HS-5 (cell line): ENCODE measurements around the gene IGSF3.
"Not testable (repeated sequence)": the region's sequence is repeated elsewhere in the genome, so short reads cannot be mapped to it uniquely, and the experiment has no call there.

Source experiments
- DNase-seq: peaks from one replicate; pipeline ENCODE4 v3.0.0-alpha.2; 2012; ENCODE audit warnings: low read depth

IGSF3 gene

DNA sequence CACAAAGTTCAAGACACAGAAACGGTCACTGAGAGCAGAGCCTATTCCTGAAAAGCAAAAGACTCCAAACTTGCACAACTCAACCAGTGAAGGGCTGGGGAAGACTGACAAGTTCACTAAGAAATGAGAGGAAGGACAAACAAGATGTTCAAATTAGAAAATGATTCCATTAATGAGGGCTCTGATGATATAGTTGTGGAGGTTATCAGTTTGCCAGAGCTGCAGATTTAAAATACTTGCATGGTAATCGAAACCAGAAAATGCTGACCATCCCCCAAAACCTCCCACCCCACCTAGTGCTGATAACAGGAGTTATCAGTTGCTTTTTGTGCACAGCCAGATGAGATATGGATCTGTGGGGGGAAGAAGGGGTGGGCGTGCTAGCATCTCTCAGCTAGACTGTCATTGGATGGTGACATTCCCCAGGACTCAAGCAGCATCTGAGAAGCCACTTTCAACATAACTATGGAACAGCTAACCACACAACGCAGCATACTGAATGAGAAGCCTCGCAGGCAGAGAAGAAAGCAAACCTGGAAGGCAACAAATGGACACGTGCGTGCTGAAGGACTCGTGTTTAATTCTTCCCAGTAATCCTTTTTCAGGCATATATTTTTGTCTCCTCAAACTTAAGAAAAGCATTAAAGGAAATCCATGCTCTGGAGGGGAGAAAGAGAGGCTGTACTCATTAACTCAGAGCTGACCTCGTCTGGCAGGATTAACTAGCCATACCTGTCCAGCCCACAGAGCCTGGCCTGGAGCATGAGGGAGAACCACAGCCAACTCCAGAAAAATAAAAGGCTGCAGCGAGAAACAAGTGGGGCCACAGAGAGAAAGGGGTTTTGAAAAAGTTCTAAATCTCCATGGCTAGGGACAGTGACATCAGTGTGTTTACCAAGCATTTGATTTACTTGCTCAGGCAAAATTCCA is 35.3 kb downstream of the IGSF3 start:
- DNase-seq: not testable (repeated sequence)

GRCh38 chr1:116631554-116631953 is 36.0 kb downstream of the IGSF3 start:
- DNase-seq: not testable (repeated sequence)

DNA sequence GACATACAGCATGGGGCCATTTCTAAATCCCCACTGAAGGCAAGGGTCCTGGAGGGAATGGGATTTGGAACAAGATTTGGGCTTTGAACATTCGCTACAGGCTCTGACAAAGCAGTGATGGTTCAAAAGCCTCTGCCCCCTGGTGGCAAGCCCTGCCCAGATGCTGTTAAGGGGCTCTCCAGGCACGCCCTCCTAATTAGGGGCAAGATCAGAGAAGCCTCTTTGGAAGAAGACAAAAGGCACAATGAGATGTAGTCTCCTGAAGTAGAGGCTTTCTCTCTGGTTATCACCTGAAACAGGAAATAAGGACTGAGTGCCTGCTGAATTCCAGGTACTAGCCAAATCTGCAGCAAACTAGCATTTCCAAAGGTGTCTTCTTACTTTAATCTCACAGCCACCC is 37.5 kb downstream of the IGSF3 start:
- not testable (repeated sequence) for DNase-seq

GRCh38 chr1:116629441-116629840 is 38.1 kb downstream of the IGSF3 start:
- not testable (repeated sequence) for DNase-seq

GRCh38 chr1:116628448-116628847 is 39.1 kb downstream of the IGSF3 start:
- DNase-seq: no peak

DNA sequence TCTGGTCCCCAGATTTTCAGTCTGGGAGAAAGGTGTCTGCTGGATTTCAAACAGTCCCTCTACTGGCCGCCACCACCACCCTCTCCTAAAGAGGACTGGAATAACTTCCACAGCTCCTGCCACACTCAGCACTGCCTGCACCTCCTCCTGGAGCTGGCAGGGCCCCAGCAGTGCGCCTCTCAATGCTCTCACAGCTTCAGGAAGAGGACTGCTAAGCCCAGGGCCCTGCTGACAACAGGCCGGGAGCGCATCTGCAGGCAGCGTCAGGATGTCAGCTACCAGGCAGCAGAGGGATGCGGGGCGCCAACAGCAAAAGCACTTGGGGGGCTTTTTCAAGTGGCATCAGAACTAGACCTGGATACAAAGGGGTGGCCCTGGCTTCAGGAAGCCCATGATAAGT is 40.2 kb downstream of the IGSF3 start:
- not testable (repeated sequence) for DNase-seq

DNA sequence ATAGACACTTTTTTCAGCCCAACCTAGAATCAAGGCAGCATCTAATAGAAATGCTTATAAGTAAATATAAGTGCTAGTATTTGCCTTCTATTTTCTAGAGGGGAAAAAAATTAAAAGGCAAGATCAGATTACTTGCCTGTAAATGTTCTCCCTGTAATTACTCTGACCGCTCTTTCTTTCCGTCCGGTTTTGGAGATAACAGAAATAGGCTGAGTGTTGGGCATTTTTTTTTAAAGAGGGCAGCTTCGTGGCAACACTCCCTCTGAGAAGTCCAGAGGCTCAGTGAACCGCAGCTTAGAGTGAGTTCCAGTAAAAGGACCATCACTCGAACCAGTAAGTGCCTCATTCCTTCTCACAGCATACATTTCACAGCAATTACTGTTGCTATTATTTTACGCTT is 40.6 kb downstream of the IGSF3 start:
- not testable (repeated sequence) for DNase-seq

GRCh38 chr1:116625155-116625554 is 42.4 kb downstream of the IGSF3 start:
- DNase-seq: not testable (repeated sequence)

DNA sequence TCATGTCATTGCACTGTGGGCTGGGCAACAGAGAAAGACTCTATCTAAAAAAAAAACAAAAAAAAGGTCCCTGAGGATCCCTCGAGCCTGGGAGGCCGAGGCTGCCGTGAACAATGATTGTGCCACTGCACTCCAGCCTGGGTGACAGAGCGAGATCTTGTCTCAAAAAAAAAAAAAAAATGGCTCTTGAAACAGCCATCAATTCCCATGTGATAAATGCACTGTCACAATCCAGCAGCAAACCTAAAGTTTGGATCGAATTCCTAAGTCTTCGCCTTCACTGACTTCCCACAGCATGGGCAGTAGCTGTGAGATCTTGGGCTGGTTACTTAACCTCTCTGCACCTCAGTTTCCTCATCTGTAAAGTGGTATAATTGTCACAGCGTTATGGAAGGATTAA is 43.5 kb downstream of the IGSF3 start:
- no peak for DNase-seq

GRCh38 chr1:116622496-116622895 is 45.0 kb downstream of the IGSF3 start:
- DNase-seq: not testable (repeated sequence)

DNA sequence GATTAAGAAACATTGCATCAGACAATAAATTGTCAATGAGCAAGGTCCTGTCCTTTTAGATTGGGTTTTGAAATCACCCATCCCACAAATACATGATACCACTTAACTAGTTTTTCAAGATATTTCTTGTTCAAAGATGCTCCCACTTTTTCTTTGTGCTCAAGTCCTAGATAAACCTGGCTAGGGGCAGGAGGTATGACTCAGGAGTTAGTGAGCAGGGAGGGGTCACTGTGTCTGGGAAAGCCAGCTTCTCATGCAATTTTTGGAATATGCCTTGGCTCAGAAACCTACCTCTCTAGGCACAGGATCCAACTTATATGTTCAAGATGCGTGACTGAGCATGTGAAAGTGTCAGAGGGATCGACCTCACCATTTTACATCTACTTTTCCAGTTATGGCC is 45.8 kb downstream of the IGSF3 start:
- DNase-seq: not testable (repeated sequence)

DNA sequence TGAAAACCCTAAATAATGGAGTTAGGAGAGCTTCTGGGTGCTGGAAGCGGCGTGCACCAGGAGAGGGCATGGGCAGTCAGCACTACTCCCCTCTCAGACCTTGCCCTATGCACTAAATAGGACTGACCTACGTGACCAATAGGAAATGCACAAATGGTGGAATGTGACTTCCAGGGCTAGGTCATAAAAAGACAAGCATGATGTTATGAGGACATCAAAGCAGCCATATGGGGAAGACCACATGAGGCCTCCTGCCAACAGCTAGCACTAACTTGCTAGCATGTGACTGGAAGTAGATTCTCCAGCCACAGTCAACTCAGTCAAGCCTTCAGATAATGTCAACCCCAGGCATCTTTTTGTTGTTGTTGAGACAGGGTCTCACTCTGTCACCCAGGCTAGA is 47.1 kb downstream of the IGSF3 start:
- not testable (repeated sequence) for DNase-seq

- not testable (repeated sequence) for DNase-seq
Observed at GRCh38 chr1:116619106-116619505, 48.4 kb downstream of the IGSF3 start.

DNA sequence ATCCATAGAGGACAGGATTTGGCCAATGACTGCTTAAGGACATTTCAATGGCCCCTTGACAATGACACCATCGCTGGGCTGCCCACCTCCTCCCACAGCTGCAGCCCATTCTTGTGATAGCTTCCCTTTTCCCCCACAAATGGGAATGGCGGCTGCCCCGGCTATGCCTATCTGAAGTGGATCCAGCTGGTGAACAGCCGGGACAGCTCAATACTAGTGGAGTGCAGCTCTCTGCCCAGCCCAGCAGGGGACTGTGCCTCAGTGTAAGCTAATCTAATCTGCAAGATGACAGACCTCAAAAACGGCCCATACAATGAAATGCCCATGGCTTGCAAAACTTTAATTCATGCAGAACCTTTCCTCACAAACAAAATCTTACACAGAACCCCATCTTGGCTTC is 49.7 kb downstream of the IGSF3 start:
- not testable (repeated sequence) for DNase-seq

- not testable (repeated sequence) for DNase-seq
Observed at GRCh38 chr1:116613825-116614224, 53.7 kb downstream of the IGSF3 start.

- DNase-seq: not testable (repeated sequence)
Observed at GRCh38 chr1:116609801-116610371, 57.6 kb downstream of the IGSF3 start.

DNA sequence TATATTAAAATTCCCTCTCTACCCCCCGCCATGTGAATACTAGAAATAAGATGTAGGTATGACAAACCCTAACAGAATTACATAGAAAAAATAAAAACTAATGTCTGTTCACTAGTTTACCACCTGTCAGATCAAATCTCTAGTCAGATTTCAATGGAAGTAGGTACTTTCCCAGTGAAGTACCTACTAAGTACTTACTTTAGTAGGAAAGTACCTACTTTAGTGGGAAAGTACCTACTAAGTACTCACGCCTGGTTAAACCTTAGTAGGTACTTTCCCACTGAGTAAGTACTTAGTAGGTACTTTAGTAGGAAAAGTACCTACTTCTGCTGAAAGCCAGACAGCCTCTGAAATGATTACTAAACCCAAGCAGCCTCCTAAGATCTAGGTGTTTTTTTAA is 58.7 kb downstream of the IGSF3 start:
- DNase-seq: not testable (repeated sequence)

DNA sequence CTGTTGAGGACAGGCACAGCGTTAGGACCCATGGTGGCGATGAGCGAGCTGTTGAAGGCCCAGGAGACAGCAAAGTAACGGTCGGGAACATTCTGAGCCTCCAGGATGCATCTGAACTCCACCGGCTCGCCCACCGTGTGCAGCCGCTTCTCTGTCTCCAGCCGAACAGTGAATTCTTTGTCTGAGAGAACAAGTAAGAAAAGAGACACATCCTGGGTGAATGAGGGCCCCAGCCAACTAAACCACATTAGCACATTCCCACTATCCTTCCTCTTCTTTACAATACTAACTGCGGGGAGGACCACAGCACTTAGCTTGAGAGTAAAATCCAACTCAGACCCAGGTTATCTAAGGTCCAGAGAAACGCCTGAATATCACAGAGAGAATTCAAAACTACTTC is 59.4 kb downstream of the IGSF3 start:
- DNase-seq: not testable (repeated sequence)

DNA sequence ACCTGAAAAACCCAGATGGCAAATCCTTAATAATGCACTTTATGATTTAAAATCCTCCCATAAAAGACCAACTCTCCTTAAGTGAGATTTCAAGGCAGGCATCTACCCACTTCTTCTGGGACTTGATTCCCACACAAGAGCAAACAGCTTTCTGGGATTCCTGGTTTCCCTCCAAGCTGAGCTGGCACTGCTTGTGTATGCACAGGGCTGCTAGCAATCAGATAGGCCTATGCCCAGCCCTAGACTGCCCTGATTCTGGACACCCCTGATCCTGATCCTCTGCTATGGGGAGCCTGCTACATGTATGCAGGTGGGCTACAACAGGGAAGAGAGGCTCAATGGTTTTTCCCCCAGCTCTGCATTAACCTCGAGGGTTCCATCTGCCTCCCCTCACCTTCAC is 60.1 kb downstream of the IGSF3 start:
- not testable (repeated sequence) for DNase-seq

GRCh38 chr1:116606067-116606466 is 61.5 kb downstream of the IGSF3 start:
- DNase-seq: not testable (repeated sequence)

DNA sequence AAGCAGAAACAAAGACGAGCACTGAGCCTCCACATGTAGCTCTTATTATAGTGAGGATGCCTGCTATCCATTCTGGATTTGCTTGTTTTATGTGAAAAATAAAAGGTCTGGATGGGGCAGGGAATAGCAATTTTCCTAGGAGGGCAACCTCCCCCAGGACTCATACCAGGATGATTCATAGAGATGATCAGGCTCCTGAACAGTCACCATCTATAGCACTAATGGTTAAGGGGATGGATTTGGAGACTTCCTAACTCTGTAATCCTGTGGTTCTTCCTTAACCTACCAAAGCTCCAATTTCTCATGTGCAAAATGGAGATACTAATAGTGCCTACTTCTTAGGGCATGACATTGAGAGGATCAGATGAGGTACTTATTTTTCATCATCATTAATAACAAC is 62.2 kb downstream of the IGSF3 start:
- DNase-seq: no peak

DNA sequence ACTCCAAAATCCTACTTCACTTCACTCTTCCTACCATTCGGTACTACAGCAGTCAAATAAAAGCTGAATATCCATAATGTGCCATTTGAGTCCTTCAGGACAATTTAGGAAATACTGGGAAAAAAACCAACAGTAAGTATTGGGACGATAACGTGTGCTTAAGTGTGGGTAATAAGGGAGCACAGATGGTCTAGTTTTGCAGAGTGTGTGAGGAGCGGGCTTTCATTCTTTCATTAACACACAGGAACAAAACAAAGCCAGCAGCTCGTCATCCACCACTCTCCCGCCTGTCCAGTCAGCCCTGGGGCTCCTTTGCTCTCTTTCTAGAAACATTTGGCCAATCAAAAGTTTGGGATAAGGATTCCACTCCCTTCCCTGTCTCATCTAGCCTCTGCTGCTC is 63.1 kb downstream of the IGSF3 start:
- DNase-seq: not testable (repeated sequence)

GRCh38 chr1:116603646-116604045 is 63.9 kb downstream of the IGSF3 start:
- DNase-seq: not testable (repeated sequence)
